SJSA1 (cell line): ENCODE data around the gene L1TD1. TPM values are rescaled to one million over a fixed set of nuclear protein-coding genes. Genes with fewer than 3 reads are reported as not detected.
"Not testable (repeated sequence)": the region's sequence is repeated elsewhere in the genome, so short reads cannot be mapped to it uniquely, and the experiment has no call there.

ENCODE experiments used
- DNase-seq, 2 experiments: peaks; one replicate each; pipeline ENCODE4 v3.0.0-alpha.2; 2015 to 2020; ENCODE audit warnings: low spot score in 2 of 2, low read depth in 1 of 2
- H3K27ac ChIP-seq: fragments of 250-450 bp; sonication (Bioruptor Pico); 2 replicates; pipeline ENCODE4 v1.5.1; 2020; ENCODE audit warnings: mild to moderate bottlenecking, moderate library complexity
- H3K27me3 ChIP-seq: fragments of 250-450 bp; sonication (Bioruptor Pico); replicated peaks from 2 replicates; pipeline ENCODE4 v1.5.1; 2020; ENCODE audit warnings: mild to moderate bottlenecking, moderate library complexity
- H3K36me3 ChIP-seq: fragments of 250-450 bp; sonication (Bioruptor Pico); 2 replicates; pipeline ENCODE4 v1.5.1; 2020; ENCODE audit warnings: mild to moderate bottlenecking
- H3K4me1 ChIP-seq: fragments of 250-450 bp; sonication (Bioruptor Pico); replicated peaks from 2 replicates; pipeline ENCODE4 v1.6.1; 2021; ENCODE audit warnings: mild to moderate bottlenecking
- H3K4me3 ChIP-seq: fragments of 250-450 bp; sonication (Bioruptor Pico); 2 replicates; pipeline ENCODE4 v1.5.1; 2020; ENCODE audit warnings: mild to moderate bottlenecking
- H3K9me3 ChIP-seq: fragments of 250-450 bp; sonication (Bioruptor Pico); replicated peaks from 2 replicates; pipeline ENCODE4 v1.5.1; 2020; ENCODE audit warnings: mild to moderate bottlenecking
- total RNA-seq: library from RNA; depleted of rRNA; stranded (reverse); fragments of >200 nt; shearing (Covaris generic); gene quantifications from 2 replicates; pipeline ENCODE4 v1.2.3, GENCODE V29; 2014

Gene L1TD1
- total RNA-seq, 1 experiment from 2014 or later = not detected

- Histone ChIP-seq H3K4me3 (no peak overlapping the region), H3K4me1 (no peaks in the 10 kb centered on the region), H3K36me3 (no peaks in the 10 kb centered on the region), H3K27ac (no peak overlapping the region), H3K9me3 (no peaks in the 10 kb centered on the region; the same call in 1 of the 2 replicates), H3K27me3 (no peaks in the 10 kb centered on the region)
- DNase-seq = no peak
Observed at GRCh38 chr1:62213075-62213914, 18.6 kb downstream of the L1TD1 start.

- no peak for DNase-seq
- Histone ChIP-seq H3K27ac (no peak overlapping the region), H3K9me3 (no peaks in the 10 kb centered on the region), H3K27me3 (no peaks in the 10 kb centered on the region), H3K36me3 (no peaks in the 10 kb centered on the region), H3K4me1 (no peaks in the 10 kb centered on the region), H3K4me3 (no peak overlapping the region)
Observed at GRCh38 chr1:62218604-62219003, 24.0 kb downstream of the L1TD1 start.

GRCh38 chr1:62220456-62220855, 25.8 kb downstream of the L1TD1 start:
- H3K27ac ChIP-seq, DNase-seq, H3K27me3 ChIP-seq, H3K4me3 ChIP-seq, H3K36me3 ChIP-seq, H3K9me3 ChIP-seq, H3K4me1 ChIP-seq: not testable (repeated sequence)

GRCh38 chr1:62221171-62221570, 26.5 kb downstream of the L1TD1 start:
- no peaks in the 10 kb centered on the region for H3K36me3 ChIP-seq
- no peak for DNase-seq
- H3K27me3 ChIP-seq = no peaks in the 10 kb centered on the region
- H3K4me1 ChIP-seq = no peaks in the 10 kb centered on the region
- H3K9me3 ChIP-seq = no peaks in the 10 kb centered on the region
- H3K4me3 ChIP-seq = no peak overlapping the region
- H3K27ac ChIP-seq = no peak overlapping the region

GRCh38 chr1:62222321-62222720, 27.7 kb downstream of the L1TD1 start:
- DNase-seq = no peak
- H3K27me3 ChIP-seq = no peaks in the 10 kb centered on the region
- no peaks in the 10 kb centered on the region for H3K36me3 ChIP-seq
- H3K4me3 ChIP-seq = no peak overlapping the region
- H3K4me1 ChIP-seq = no peaks in the 10 kb centered on the region
- no peaks in the 10 kb centered on the region for H3K9me3 ChIP-seq
- H3K27ac ChIP-seq = no peak overlapping the region

GRCh38 chr1:62224182-62224581, 29.5 kb downstream of the L1TD1 start:
- DNase-seq = no peak
- Histone ChIP-seq H3K4me3 (no peak overlapping the region), H3K36me3 (no peaks in the 10 kb centered on the region), H3K9me3 (no peaks in the 10 kb centered on the region), H3K4me1 (no peaks in the 10 kb centered on the region), H3K27me3 (no peaks in the 10 kb centered on the region), H3K27ac (no peak overlapping the region)

- Histone ChIP-seq H3K27ac (no peak overlapping the region), H3K9me3 (no peaks in the 10 kb centered on the region), H3K4me3 (no peak overlapping the region), H3K36me3 (no peaks in the 10 kb centered on the region), H3K4me1 (no peaks in the 10 kb centered on the region), H3K27me3 (no peaks in the 10 kb centered on the region)
- no peak for DNase-seq
Observed at GRCh38 chr1:62227496-62227895, 32.8 kb downstream of the L1TD1 start.

- Histone ChIP-seq H3K27me3 (no peaks in the 10 kb centered on the region), H3K4me3 (no peak overlapping the region), H3K4me1 (no peaks in the 10 kb centered on the region), H3K36me3 (no peaks in the 10 kb centered on the region), H3K27ac (no peak overlapping the region), H3K9me3 (no peaks in the 10 kb centered on the region)
- no peak for DNase-seq
Observed at GRCh38 chr1:62228136-62228882, 33.7 kb downstream of the L1TD1 start.

GRCh38 chr1:62228883-62229187, 34.2 kb downstream of the L1TD1 start:
- Histone ChIP-seq H3K9me3 (no peaks in the 10 kb centered on the region), H3K4me3 (no peak overlapping the region), H3K4me1 (no peaks in the 10 kb centered on the region), H3K27me3 (no peaks in the 10 kb centered on the region), H3K36me3 (no peaks in the 10 kb centered on the region), H3K27ac (no peak overlapping the region)
- DNase-seq = no peak

GRCh38 chr1:62229468-62229867, 34.8 kb downstream of the L1TD1 start:
- no peaks in the 10 kb centered on the region for H3K27me3 ChIP-seq
- DNase-seq = no peak
- no peaks in the 10 kb centered on the region for H3K36me3 ChIP-seq
- no peaks in the 10 kb centered on the region for H3K4me1 ChIP-seq
- H3K9me3 ChIP-seq = no peaks in the 10 kb centered on the region
- H3K27ac ChIP-seq = no peak overlapping the region
- H3K4me3 ChIP-seq = no peak overlapping the region

GRCh38 chr1:62229932-62230331, 35.3 kb downstream of the L1TD1 start:
- Histone ChIP-seq H3K27me3 (no peaks in the 10 kb centered on the region), H3K4me1 (no peaks in the 10 kb centered on the region), H3K4me3 (no peak overlapping the region), H3K36me3 (no peaks in the 10 kb centered on the region), H3K27ac (no peak overlapping the region), H3K9me3 (no peaks in the 10 kb centered on the region)
- no peak for DNase-seq

GRCh38 chr1:62230718-62231117, 36.1 kb downstream of the L1TD1 start:
- no peak for DNase-seq
- H3K4me3 ChIP-seq = no peak overlapping the region
- no peaks in the 10 kb centered on the region for H3K36me3 ChIP-seq
- no peaks in the 10 kb centered on the region for H3K4me1 ChIP-seq
- H3K27ac ChIP-seq = no peak overlapping the region
- no peaks in the 10 kb centered on the region for H3K9me3 ChIP-seq
- H3K27me3 ChIP-seq = no peaks in the 10 kb centered on the region

GRCh38 chr1:62232871-62233278, 38.2 kb downstream of the L1TD1 start:
- no peak for DNase-seq
- H3K4me3 ChIP-seq = no peak overlapping the region
- H3K27me3 ChIP-seq = no peaks in the 10 kb centered on the region
- no peaks in the 10 kb centered on the region for H3K9me3 ChIP-seq
- H3K36me3 ChIP-seq = no peaks in the 10 kb centered on the region
- H3K4me1 ChIP-seq = no peaks in the 10 kb centered on the region
- H3K27ac ChIP-seq = no peak overlapping the region

- H3K36me3 ChIP-seq = no peaks in the 10 kb centered on the region
- no peak overlapping the region for H3K4me3 ChIP-seq
- H3K27me3 ChIP-seq = no peaks in the 10 kb centered on the region
- no peak overlapping the region for H3K27ac ChIP-seq
- no peaks in the 10 kb centered on the region for H3K4me1 ChIP-seq
- no peaks in the 10 kb centered on the region for H3K9me3 ChIP-seq
- no peak for DNase-seq
Observed at GRCh38 chr1:62233926-62234450, 39.3 kb downstream of the L1TD1 start.
